Activated naive CD8-positive, alpha-beta T cell treated with anti-CD3 and anti-CD28 coated beads, Interleukin-2, amount 50 U/mL, for 16 hours (primary cell): ENCODE data around the gene NPB.
"Not testable (repeated sequence)": the region's sequence is repeated elsewhere in the genome, so short reads cannot be mapped to it uniquely, and the experiment has no call there.

ENCODE experiments used
- DNase-seq: peaks from one replicate; pipeline ENCODE4 v3.0.0-alpha.2; 2020; ENCODE audit warnings: low read depth, low spot score

NPB gene

GRCh38 chr17:81911969-81912368 is 9.9 kb downstream of the NPB start:
- DNase-seq = no peak

DNA sequence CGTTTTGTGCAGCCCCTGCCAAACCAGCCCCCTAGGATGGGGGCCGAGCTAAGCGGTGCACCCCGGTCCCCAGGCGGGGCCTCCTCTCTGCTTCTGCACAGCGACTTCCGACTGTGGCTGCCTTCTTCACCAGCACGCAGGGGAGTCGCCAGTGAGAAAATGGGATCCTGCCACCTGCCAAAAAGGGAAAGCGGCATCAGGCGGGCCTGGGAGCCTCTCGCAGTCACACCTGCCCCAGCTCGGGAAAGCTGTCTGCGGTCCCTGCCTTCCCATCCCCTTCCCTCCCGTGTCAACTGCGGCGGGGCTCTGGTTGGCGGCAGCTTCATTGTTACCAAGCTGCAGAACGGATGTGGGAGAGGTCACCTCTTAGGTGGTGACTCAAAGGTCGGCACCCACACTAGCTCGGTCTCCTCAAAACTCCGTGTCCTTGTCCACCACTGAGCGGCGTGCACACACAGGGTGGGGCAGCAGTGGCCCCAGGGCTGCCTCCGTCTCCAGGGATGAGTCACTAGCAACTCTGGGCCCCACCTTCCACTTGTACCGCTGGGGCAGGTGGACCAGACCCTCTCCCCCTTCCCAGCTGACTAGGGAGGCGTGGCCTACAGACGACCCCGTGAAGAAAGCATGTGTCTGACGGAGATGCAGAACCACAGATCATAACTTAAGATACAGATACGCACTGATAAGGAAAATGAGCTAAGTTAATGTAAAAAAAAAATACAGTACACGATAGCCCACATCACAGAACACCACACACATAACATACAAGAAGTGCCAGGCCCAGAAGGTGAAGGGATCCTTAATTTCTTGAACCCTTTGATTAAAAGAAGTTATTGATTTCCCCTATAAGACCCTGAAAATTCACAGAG is 10.6 kb downstream of the NPB start:
- DNase-seq = no peak

DNA sequence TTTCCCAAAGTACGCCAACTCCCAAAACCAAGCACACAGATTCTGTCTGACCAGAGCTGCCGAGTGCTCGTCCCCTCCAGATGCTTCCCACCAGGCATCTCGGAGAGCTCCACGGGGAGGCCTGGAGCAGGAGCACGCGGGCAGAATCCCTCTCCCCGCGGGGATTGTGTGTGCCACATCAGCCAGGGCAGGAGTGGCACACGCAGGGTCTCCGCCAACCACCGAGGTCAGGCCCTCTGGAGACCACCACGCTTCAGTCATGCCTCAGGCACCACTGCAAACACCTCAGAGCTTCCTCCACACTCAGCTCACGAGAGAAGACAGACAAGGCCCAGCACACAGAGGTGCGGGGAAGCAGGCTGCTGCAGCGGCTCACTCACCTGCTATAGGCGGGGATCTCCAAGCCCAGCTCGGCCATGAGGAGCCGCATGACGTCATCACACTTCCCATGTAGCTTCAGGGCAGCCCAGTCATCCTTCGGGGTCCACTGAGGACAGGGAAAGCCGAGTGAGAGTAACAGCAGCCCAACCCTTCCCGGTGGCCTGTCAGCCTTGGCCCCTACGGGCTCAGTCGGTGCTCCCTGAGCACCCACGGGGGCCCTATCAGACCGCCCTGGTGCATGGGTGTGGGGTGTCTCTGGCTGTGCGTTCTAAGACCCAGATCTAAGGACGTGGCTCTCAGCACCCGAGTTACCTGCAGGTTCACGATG is 11.5 kb downstream of the NPB start:
- DNase-seq = no peak

- no peak for DNase-seq
These were observed 12.2 kb downstream of the NPB start for GRCh38 chr17:81914103-81914850.

DNA sequence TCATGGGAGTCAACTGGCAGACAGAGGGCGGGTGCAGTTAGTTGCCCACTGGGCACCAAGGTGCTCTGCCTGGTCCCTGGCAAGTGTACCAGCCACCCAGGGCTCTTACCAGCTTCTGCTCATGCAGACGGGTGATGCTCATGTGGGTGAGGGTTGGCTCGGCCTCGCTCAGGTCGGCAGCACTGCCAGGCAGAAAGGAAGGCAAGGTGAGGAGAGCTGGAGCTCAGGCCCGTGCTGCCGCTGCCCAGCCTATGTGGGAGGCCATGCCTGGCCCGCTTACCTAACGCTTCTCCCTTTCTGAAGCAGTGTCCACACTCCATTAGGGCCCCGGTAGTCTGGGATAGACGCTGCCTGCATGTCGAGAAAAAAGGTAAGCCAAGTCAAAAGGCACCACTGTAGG is 13.3 kb downstream of the NPB start:
- DNase-seq = no peak

GRCh38 chr17:81916234-81917001 is 14.4 kb downstream of the NPB start:
- no peak for DNase-seq

GRCh38 chr17:81917565-81918332 is 15.7 kb downstream of the NPB start, which contains the start of gene SIRT7:
Gene SIRT7, minus strand, starts transcription at chr17:81918176. Its CDS starts 45 bp downstream, at chr17:81918131.
- DNase-seq = peak; percentile 43

GRCh38 chr17:81918333-81918669 is 16.3 kb downstream of the NPB start:
- DNase-seq = not testable (repeated sequence)

- DNase-seq = no peak
These were observed 17.0 kb downstream of the NPB start for GRCh38 chr17:81918832-81919545.

DNA sequence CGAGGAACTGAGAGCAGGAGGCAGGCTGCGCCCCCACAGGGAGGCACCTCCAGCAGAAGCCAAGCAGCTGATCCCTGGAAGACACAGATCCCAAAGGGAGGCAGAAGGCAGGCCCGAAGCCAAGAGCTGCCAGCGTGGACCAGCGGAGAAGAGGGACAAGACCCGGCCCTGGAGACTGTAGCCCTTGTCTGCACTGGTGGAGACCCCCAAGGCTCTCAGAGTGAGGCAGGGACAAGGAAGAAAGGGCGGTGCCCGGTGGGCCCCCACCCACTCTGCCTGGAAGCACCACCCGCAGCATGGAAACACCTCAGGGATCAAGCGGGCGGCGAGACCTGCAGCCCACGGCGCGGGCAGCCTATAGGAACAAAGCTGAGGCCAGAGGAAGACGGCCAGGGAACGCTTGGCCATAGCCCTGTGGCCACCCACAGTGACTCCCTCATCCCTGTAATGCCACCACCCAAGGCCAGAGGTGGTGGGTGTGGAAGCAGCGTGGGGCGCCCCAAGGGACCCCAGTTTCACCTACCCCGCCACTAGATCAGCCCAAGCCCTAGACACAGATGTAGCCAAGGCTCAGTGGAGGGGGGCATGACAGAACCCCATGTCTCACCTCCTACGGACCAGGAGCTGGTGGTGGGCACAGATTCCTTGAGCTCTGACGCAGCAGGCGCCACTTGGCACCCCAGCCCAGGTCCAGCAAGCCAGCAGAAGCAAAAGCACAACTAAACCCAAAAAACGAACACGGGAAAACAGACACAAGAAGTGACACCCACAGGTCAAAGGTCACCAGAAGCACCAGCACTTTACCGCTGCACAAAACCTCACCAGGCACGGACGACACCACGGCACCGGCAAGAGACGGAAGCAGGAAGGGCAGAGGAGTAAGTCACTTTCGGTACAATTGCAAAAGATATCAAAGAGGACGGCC is 18.8 kb downstream of the NPB start:
- no peak for DNase-seq

- no peak for DNase-seq
These were observed 19.5 kb downstream of the NPB start for GRCh38 chr17:81921537-81921862.

DNA sequence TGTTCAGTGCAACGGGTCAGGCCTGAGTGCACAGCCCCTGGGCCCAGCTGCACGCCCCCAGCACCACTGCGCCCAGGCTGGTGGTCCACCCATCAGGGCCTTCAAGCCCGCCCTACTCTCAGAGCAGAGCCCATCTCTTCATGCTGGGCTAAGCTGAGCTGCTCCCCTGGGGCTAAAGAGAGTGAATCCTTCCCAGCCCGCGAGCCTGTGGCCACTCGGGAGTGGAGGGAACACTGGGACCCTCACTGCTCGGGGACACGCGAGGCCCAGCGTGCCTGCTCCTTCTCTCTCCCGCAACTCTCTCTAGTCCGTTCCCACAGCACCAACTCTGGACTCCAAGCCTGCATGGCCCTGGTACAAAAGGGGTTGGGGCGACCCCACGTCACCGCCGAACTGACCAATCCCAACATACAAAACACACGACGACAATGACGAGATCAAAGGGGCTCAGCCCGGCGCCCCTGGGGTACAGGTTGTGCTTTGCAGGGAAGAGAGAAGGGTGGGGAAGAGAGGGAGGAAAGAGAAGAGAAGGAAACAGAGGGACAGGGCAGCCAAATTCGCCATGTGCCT is 20.0 kb downstream of the NPB start:
- no peak for DNase-seq

DNA sequence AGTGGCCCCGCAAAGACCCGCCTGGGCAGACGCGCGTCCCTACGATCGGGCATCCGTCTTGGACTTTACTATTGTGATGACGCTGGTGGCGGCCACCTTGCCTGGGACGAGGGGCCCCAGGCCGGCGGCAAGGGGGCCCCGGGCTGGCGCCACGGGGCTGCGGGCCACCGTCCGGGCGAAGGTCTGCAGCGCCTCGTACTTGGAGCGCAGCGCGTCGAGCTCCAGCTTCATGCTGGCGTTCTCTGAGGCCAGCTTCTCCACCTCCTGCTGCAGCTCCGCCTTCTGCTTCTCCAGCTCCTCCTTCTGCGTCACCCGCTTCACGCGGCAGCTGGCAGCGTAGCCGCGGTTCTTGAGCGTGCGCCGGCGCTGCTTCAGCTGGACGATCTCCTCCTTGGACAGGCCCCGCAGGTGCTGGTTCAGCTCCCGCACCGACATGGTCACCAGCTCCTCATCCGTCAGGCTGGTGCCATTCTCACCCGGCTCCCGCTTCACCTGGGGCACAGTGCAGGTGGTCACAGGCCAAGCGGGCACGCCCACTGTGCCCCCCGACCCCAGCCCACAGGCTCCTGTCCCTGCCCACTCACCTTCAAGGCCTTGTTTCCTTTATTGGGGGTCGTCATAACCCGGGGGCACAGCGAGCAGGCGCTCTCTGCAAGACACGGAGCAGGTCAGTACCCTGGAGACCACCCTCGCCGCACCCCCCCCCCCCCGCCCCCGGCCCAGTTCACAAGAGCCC is 20.7 kb downstream of the NPB start:
- no peak for DNase-seq

DNA sequence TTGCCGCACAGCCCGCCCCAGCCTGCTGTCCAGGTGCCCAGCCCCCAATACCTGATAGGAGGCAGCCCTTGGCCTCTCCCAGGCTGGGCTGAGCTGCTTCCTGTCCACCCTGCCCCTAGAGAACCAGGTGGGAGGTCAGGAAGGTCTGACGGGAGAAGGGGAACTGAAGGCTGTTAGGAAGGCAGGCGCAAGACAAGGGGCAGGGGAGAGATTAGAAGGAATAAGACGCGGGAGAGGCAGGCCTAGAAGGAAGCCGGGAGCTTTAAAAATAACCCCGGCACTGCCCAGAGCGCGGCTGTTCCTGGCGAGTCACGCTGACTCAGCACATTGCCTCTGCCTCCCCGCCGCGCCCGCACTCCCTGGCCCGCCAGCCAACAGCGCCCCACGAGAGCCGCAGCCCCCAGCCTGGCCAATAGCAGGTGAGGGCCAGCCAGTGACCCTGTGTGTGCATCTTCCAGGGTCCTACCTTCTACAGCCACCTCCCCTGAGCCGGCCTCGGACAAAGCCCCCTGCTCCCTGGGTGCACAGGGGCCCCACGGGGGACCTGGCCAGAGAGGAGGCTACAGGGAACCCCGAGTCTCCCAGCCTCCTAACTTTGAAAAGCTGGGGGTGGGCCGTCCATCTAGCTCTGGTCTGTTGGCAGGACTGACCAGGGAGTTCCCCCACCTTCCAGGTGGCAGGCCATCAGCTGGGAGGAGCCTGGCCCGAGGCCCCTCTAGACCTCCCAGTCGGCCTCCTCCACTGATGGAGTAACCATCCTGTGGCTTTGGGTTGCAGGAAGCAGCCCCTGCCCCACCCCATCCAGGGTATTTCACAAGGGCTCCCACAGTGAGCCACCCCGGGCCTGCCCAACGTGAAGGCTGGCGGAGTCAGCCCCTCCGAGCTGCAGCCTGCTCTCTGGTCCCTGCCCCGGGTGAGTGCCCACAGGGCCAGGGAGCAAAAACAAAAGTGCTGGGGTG is 21.5 kb downstream of the NPB start:
- DNase-seq = no peak

GRCh38 chr17:81924557-81925532 is 22.8 kb downstream of the NPB start:
- no peak for DNase-seq
